SU-DHL-6 (cell line): ENCODE measurements around the gene KLF8.

ENCODE experiments used
- H2AFZ ChIP-seq: fragments of 200-600 bp; sonication (generic); 2 replicates; pipeline ENCODE4 v1.6.1; 2014; ENCODE audit warnings: low read depth, mild to moderate bottlenecking, moderate library complexity, mixed read lengths, antibody characterized with exemption, low read length; ENCODE audit not compliant: severe bottlenecking
- H3F3A ChIP-seq: fragments of 200-600 bp; shearing (Covaris generic); 2 replicates; pipeline ENCODE4 v1.6.0; 2016; ENCODE audit warnings: antibody characterized with exemption, mild to moderate bottlenecking; ENCODE audit not compliant: insufficient read depth
- H3K27ac ChIP-seq: fragments of 200-600 bp; sonication (generic); 2 replicates; pipeline ENCODE4 v1.5.1; 2016; ENCODE audit warnings: low read depth, mild to moderate bottlenecking, low read length, moderate library complexity, mixed read lengths
- H3K27me3 ChIP-seq: fragments of 200-600 bp; sonication (generic), shearing (Covaris generic); 2 replicates; pipeline ENCODE4 v1.6.0; 2014; ENCODE audit warnings: mild to moderate bottlenecking, low read length
- H3K36me3 ChIP-seq: fragments of 200-600 bp; sonication (generic); 2 replicates; pipeline ENCODE4 v1.6.1; 2014; ENCODE audit warnings: mild to moderate bottlenecking, low read length, mixed read lengths
- H3K4me2 ChIP-seq: fragments of 300-600, 200-600 bp; shearing (Covaris generic), sonication (generic); 2 replicates; pipeline ENCODE4 v1.6.0; 2014; ENCODE audit warnings: low read length, low read depth, mild to moderate bottlenecking; ENCODE audit not compliant: poor library complexity, severe bottlenecking
- H3K4me3 ChIP-seq: fragments of 200-600 bp; sonication (generic); 2 replicates; pipeline ENCODE4 v1.5.1; 2014; ENCODE audit warnings: antibody characterized with exemption, low read length, mild to moderate bottlenecking, mixed read lengths; ENCODE audit not compliant: insufficient read depth, poor library complexity, severe bottlenecking
- H3K79me2 ChIP-seq: fragments of 200-600 bp; sonication (generic); 2 replicates; pipeline ENCODE4 v1.6.1; 2014; ENCODE audit warnings: mild to moderate bottlenecking, low read length, moderate library complexity; ENCODE audit not compliant: insufficient read depth
- H3K9ac ChIP-seq: fragments of 200-600 bp; sonication (generic); 2 replicates; pipeline ENCODE4 v1.7.0; 2014; ENCODE audit warnings: mild to moderate bottlenecking, low read length
- H3K9me2 ChIP-seq: fragments of 200-600 bp; sonication (generic); replicated peaks from 2 replicates; pipeline ENCODE4 v1.6.1; 2014; ENCODE audit warnings: low read length; ENCODE audit not compliant: insufficient read depth
- H3K9me3 ChIP-seq: fragments of 200-600 bp; sonication (generic); 2 replicates; pipeline ENCODE4 v1.6.1; 2014; ENCODE audit warnings: low read length, mixed read lengths; ENCODE audit not compliant: insufficient read depth
- H4K20me1 ChIP-seq: fragments of 200-600 bp; sonication (generic); 2 replicates; pipeline ENCODE4 v1.6.1; 2014; ENCODE audit warnings: low read depth, mild to moderate bottlenecking, antibody characterized with exemption, low read length, moderate library complexity, mixed read lengths
- EZH2phosphoT487 ChIP-seq: fragments of 200-600 bp; sonication (generic), shearing (Covaris generic); conservative IDR thresholded peaks from 2 replicates; pipeline ENCODE4 v1.6.1; 2018; ENCODE audit warnings: mild to moderate bottlenecking, antibody characterized with exemption, low read length, moderate library complexity, mixed read lengths
- TF ChIP-seq, protein P1 (sequence below): fragments of 200-600 bp; sonication (generic); IDR thresholded peaks from one replicate; pipeline ENCODE4 v1.5.1; 2017; ENCODE audit warnings: antibody characterized with exemption, mild to moderate bottlenecking, low read length, moderate library complexity; ENCODE audit not compliant: insufficient read depth, poor library complexity, severe bottlenecking

The KLF8 gene

DNA sequence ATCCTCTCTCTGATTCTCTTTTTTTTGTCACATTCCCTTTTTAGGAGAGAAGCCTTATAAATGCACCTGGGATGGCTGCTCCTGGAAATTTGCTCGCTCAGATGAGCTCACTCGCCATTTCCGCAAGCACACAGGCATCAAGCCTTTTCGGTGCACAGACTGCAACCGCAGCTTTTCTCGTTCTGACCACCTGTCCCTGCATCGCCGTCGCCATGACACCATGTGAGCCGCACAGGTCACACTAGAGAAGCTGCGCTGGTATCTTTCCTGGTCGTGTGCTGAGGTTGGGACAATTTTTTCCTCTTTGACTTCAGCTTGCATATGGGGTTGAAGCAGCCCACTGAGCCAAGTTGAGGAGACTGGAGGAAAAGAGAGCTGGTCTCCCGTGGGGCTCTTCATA lies 52.1 kb downstream of the KLF8 start:
- no peak overlapping the region for H3K27ac ChIP-seq
- no peak overlapping the region for H3K9ac ChIP-seq
- H3F3A ChIP-seq: no peaks in the 10 kb centered on the region
- H3K36me3 ChIP-seq: no peaks in the 10 kb centered on the region
- H3K27me3 ChIP-seq: no peaks in the 10 kb centered on the region
- no peaks in the 10 kb centered on the region for H3K9me2 ChIP-seq
- TF ChIP-seq, protein P1, sequence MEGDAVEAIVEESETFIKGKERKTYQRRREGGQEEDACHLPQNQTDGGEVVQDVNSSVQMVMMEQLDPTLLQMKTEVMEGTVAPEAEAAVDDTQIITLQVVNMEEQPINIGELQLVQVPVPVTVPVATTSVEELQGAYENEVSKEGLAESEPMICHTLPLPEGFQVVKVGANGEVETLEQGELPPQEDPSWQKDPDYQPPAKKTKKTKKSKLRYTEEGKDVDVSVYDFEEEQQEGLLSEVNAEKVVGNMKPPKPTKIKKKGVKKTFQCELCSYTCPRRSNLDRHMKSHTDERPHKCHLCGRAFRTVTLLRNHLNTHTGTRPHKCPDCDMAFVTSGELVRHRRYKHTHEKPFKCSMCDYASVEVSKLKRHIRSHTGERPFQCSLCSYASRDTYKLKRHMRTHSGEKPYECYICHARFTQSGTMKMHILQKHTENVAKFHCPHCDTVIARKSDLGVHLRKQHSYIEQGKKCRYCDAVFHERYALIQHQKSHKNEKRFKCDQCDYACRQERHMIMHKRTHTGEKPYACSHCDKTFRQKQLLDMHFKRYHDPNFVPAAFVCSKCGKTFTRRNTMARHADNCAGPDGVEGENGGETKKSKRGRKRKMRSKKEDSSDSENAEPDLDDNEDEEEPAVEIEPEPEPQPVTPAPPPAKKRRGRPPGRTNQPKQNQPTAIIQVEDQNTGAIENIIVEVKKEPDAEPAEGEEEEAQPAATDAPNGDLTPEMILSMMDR: no peak
- no peak for TF ChIP-seq EZH2phosphoT487
- no peak overlapping the region for H2AFZ ChIP-seq
- no peak overlapping the region for H3K4me3 ChIP-seq
- no peak overlapping the region for H3K4me2 ChIP-seq
- H3K9me3 ChIP-seq: no peaks in the 10 kb centered on the region
- H3K79me2 ChIP-seq: no peaks in the 10 kb centered on the region
- no peaks in the 10 kb centered on the region for H4K20me1 ChIP-seq

DNA sequence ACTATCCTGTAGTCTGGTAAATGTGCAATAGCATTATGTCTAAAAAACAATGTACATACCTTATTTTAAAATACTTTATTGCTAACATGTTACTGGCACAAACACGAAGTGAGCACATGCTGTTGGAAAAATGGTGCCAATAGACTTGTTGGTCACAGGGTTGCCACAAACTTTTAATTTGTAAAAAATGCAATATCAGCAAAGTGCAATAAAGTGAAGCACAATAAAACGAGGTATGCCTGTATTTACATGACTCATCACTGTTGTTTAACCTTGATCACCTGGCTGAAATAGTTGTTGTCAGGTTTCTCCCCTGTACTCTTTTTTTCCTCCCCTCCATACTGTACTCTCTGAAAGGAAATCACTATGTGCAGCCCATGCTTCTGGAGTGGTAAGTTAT lies 56.5 kb downstream of the KLF8 start:
- H2AFZ ChIP-seq: no peak overlapping the region
- TF ChIP-seq, protein P1: no peak
- TF ChIP-seq EZH2phosphoT487: no peak

DNA sequence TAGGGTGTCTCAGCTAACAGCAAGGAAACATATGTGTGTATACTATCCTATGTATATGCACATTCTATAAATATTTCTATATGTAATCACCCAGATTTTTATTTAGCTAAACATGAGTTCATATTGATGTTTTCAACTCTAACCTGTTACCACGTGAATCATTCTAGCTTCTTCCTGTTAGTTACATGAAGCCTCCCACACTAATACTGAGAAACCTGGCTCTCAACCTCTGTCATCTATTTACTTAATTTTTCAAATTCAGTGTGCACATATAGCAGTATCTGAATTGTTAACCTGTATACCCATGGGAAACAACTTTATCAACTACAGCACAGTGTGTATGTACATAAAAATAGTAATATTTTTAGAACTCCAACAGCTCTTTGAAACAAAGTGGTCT lies 57.3 kb downstream of the KLF8 start:
- no peak overlapping the region for H3K4me3 ChIP-seq
- no peak overlapping the region for H3K9ac ChIP-seq
- no peak overlapping the region for H3K27ac ChIP-seq
- H3F3A ChIP-seq: no peaks in the 10 kb centered on the region
- no peaks in the 10 kb centered on the region for H3K27me3 ChIP-seq
- H3K4me2 ChIP-seq: no peak overlapping the region
- H3K36me3 ChIP-seq: no peaks in the 10 kb centered on the region
- no peak overlapping the region for H2AFZ ChIP-seq
- no peaks in the 10 kb centered on the region for H3K9me3 ChIP-seq
- H4K20me1 ChIP-seq: no peaks in the 10 kb centered on the region
- no peaks in the 10 kb centered on the region for H3K9me2 ChIP-seq
- no peak for TF ChIP-seq EZH2phosphoT487
- TF ChIP-seq, protein P1: no peak
- H3K79me2 ChIP-seq: no peaks in the 10 kb centered on the region

More for the DNA sequence above, 56.5 kb downstream of the KLF8 start:
- Histone ChIP-seq H3K9me3 (no peaks in the 10 kb centered on the region), H3K9ac (no peak overlapping the region), H4K20me1 (no peaks in the 10 kb centered on the region), H3K4me3 (no peak overlapping the region), H3F3A (no peaks in the 10 kb centered on the region), H3K36me3 (no peaks in the 10 kb centered on the region), H3K9me2 (no peaks in the 10 kb centered on the region), H3K27ac (no peak overlapping the region), H3K4me2 (no peak overlapping the region), H3K27me3 (no peaks in the 10 kb centered on the region), H3K79me2 (no peaks in the 10 kb centered on the region)

DNA sequence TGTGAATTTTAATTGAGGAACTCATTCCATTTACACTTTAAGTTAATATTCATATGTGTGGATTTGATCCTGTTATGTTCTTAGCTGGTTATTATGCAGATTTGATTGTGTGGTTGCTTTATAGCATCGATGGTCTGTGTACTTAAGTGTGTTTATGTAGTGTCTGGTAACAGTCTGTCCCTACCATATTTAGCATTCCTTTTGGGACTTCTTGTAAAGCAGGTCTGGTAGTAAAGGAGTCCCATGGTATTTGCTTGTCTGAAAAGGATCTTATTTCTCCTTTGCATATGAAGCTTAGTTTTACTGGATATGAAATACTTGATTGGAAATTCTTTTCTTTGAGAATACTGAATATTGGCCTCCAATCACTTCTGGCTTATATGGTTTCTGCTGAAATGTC lies 76.6 kb downstream of the KLF8 start:
- H3K79me2 ChIP-seq: no peaks in the 10 kb centered on the region
- no peak overlapping the region for H2AFZ ChIP-seq
- no peak overlapping the region for H3K4me2 ChIP-seq

More for the DNA sequence above, 76.6 kb downstream of the KLF8 start:
- no peaks in the 10 kb centered on the region for H3K27me3 ChIP-seq
- H3K36me3 ChIP-seq: no peaks in the 10 kb centered on the region
- H4K20me1 ChIP-seq: no peaks in the 10 kb centered on the region
- no peak overlapping the region for H3K4me3 ChIP-seq
- H3K9me3 ChIP-seq: no peaks in the 10 kb centered on the region
- H3K27ac ChIP-seq: no peak overlapping the region
- TF ChIP-seq, protein P1: no peak
- no peak for TF ChIP-seq EZH2phosphoT487
- no peaks in the 10 kb centered on the region for H3F3A ChIP-seq
- H3K9me2 ChIP-seq: no peaks in the 10 kb centered on the region
- H3K9ac ChIP-seq: no peak overlapping the region
